Thymus (tissue), 11 donors: Measurements from ENCODE around the gene ATF6B. TPM values are rescaled to one million over a fixed set of nuclear protein-coding genes. Genes with fewer than 3 reads are reported as not detected.

Source experiments
- DNase-seq, 9 donors: peaks; one replicate each; pipeline ENCODE4 v3.0.0-alpha.2; 2013; ENCODE audit warnings: low spot score in 9 of 9, low read depth in 6 of 9, missing footprints in 1 of 9
- H3K27ac ChIP-seq, 2 donors: one replicate each; pipeline ENCODE4 v1.5.1; 2013; ENCODE audit warnings: control low read depth in 1 of 2, low read depth in 1 of 2, low read length in 1 of 2, mild to moderate bottlenecking in 1 of 2, moderate library complexity in 1 of 2
- H3K27me3 ChIP-seq, 2 donors: one replicate each; pipeline ENCODE4 v1.5.1; 2013; ENCODE audit warnings: low read length in 1 of 2; ENCODE audit not compliant: control insufficient read depth in 2 of 2, insufficient read depth in 1 of 2
- H3K36me3 ChIP-seq, 2 donors: one replicate each; pipeline ENCODE4 v1.5.1; 2013; ENCODE audit warnings: low read length in 1 of 2, mild to moderate bottlenecking in 1 of 2, moderate library complexity in 1 of 2; ENCODE audit not compliant: control insufficient read depth in 2 of 2, insufficient read depth in 2 of 2
- H3K4me1 ChIP-seq, 2 donors: one replicate each; pipeline ENCODE4 v1.5.1; 2013; ENCODE audit warnings: low read length in 2 of 2; ENCODE audit not compliant: control insufficient read depth in 2 of 2, insufficient read depth in 2 of 2
- H3K4me3 ChIP-seq, 2 donors: one replicate each; pipeline ENCODE4 v1.5.1; 2013; ENCODE audit warnings: low read length in 2 of 2, control low read depth in 1 of 2, mild to moderate bottlenecking in 1 of 2
- H3K9me3 ChIP-seq, 2 donors: one replicate each; pipeline ENCODE4 v1.5.1; 2013; ENCODE audit warnings: low read length in 1 of 2, mild to moderate bottlenecking in 1 of 2; ENCODE audit not compliant: control insufficient read depth in 2 of 2, insufficient read depth in 1 of 2
- WGBS: extraction: QIAGEN DNeasy Blood & Tissue Kit; methylation state at CpG from one replicate; pipeline ENCODE4 v1.1.7; 2013; 5-methylcytosine and 5-hydroxymethylcytosine counted together
- polyA plus RNA-seq: library from polyadenylated mRNA; stranded (reverse); fragments of 200-250 nt; gene quantifications from one replicate; pipeline ENCODE4 v1.2.3, GENCODE V29; 2013
- total RNA-seq: library from RNA; stranded (reverse); fragments of 120-200 nt; gene quantifications from one replicate; pipeline ENCODE4 v1.2.4, GENCODE V29; 2013
- donor health status: healthy.

The ATF6B gene
- total and polyA plus RNA-seq, 2 donors: 16.0 to 49.2 TPM

DNA sequence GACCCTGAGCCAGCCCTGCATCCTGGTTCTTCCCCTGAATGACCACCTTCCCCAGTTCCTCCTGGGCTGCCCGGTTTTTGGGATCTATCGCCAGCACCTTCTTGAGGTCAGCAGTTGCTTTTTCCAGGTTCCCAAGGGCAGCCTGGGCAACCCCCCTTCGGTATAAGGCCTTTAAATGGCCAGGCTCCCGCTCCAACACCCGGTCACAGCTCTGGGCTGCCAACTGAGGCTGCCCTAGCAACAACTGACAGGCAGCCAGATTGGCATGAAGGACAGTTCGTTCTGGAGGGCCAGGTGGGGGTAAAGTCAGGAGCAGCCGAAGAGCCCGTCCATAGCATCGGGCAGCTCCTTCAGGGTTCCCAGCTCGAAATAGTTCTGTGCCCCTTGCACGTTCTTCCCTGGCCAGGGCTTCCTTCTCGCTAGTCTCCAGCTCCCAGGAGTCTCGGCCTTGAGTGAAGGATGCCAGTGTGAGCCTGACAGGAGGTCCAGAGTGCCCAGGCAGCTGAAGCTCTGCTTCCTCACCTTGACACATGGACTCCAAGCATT, 778 bp upstream of the ATF6B start:
- WGBS: 95% methylated on average over 13 of the region's 13 CpGs
- no peaks in the 10 kb centered on the region for H3K9me3 ChIP-seq
- peak overlapping the region in 1 of 2 donors; percentile 74 for H3K27ac ChIP-seq
- peaks cover 0 to 7% of the 10 kb centered on the region in 2 donors for H3K27me3 ChIP-seq
- H3K4me1 ChIP-seq: peaks cover 21 to 29% of the 10 kb centered on the region in 2 donors
- no peak for DNase-seq
- H3K36me3 ChIP-seq: peaks cover 17 to 28% of the 10 kb centered on the region in 2 donors
- peak overlapping the region in 1 of 2 donors; percentile 63 for H3K4me3 ChIP-seq

DNA sequence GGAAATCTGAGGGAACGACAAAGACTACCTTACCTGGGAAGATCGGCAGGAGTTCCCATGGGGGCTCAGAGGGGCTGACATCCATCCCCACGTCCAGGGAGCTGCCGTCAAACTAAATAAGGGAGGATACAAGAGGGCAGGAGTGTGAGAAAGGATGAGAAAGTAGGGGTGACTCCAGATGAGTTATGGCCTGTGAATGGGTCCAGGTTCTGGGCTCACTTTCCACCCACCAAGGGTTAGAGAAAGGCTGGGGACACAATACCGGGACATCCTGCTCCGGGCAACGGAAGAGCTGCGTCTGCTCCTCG, 683 bp downstream of the ATF6B start:
- Histone ChIP-seq H3K4me1 (peaks cover 21 to 29% of the 10 kb centered on the region in 2 donors), H3K27me3 (peaks cover 0 to 3% of the 10 kb centered on the region in 2 donors), H3K36me3 (peaks cover 25 to 36% of the 10 kb centered on the region in 2 donors), H3K9me3 (no peaks in the 10 kb centered on the region), H3K27ac (peak overlapping the region; percentile 25 to 90), H3K4me3 (peak overlapping the region; percentile 65 to 99)
- 20% methylated on average over 9 of the region's 9 CpGs for WGBS
- no peak for DNase-seq

DNA sequence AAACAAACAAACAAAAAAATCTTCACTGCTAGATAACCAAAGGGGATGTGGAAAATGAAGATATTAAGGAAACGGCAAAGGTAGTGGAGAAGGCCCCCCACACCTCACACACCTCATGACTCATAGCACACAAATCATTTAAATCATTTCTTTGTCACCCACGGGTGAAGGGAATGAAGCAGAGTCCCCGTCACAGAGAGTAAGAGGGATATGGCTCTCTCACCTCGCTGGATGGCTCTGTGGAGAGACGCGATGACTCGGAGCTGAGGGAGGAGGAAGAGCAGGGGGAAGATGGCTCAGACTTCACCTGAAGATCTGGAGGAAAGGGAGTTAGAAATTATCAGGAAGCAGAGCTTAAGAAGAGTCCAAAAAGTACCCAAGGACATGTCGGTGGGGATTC, 1.2 kb downstream of the ATF6B start:
- WGBS: 90% methylated on average over 8 of the region's 8 CpGs
- Histone ChIP-seq H3K4me3 (peak overlapping the region; percentile 65 to 99), H3K27ac (no peak overlapping the region), H3K4me1 (peaks cover 21 to 29% of the 10 kb centered on the region in 2 donors), H3K27me3 (peaks cover 0 to 3% of the 10 kb centered on the region in 2 donors), H3K9me3 (no peaks in the 10 kb centered on the region), H3K36me3 (peaks cover 27 to 41% of the 10 kb centered on the region in 2 donors)
- no peak for DNase-seq

DNA sequence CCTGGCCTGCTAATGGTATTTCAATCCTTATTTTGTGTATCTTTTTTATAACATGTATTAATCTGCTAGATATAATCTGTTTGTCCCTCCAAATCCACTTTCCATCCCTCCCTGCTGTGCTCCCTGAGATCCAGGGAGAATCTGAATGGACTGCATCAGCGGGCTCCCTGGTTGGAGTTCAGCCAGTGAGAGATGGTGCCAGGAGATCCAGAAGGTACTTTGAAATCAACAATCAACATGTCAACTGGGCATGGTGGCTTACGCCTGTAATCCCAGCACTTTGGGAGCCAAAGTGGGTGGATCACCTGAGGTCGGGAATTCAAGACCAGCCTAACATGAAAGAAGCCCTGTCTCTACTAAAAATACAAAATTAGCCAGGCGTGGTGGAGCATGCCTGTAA, 4.4 kb downstream of the ATF6B start:
- Histone ChIP-seq H3K4me1 (peaks cover 12 to 23% of the 10 kb centered on the region in 2 donors), H3K36me3 (peaks cover 51 to 69% of the 10 kb centered on the region in 2 donors), H3K27ac (no peak overlapping the region), H3K4me3 (no peak overlapping the region), H3K27me3 (no peaks in the 10 kb centered on the region), H3K9me3 (no peaks in the 10 kb centered on the region)
- no peak for DNase-seq
- 98% methylated on average over 4 of the region's 4 CpGs for WGBS

DNA sequence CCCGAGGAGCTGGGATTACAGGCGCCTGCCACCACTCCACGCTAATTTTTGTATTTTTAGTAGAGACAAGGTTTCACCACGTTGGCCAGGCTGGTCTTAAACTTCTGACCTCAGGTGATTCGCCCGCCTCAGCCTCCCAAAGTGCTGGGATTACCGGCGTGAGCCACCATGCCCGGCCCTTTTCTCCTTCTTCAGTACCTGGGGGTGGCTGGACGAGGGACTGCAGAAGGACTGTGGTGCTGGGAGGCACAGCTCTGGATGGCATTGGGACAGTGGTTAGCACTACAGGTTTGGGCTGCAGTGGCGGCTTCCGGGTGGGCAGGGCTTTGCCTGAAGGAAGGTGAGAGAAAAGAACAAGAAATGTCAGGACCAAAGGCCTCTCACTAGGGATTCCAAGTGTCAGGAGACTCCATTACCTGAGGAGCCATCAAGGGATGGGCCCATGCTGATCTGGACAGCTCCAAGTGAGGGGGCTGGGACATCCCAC, 7.4 kb downstream of the ATF6B start:
- H3K27ac ChIP-seq: no peak overlapping the region
- WGBS: 95% methylated on average over 12 of the region's 12 CpGs
- peaks cover 0 to 9% of the 10 kb centered on the region in 2 donors for H3K4me1 ChIP-seq
- no peak for DNase-seq
- no peaks in the 10 kb centered on the region for H3K9me3 ChIP-seq
- no peaks in the 10 kb centered on the region for H3K27me3 ChIP-seq
- peaks cover 73 to 86% of the 10 kb centered on the region in 2 donors for H3K36me3 ChIP-seq
- H3K4me3 ChIP-seq: no peak overlapping the region

DNA sequence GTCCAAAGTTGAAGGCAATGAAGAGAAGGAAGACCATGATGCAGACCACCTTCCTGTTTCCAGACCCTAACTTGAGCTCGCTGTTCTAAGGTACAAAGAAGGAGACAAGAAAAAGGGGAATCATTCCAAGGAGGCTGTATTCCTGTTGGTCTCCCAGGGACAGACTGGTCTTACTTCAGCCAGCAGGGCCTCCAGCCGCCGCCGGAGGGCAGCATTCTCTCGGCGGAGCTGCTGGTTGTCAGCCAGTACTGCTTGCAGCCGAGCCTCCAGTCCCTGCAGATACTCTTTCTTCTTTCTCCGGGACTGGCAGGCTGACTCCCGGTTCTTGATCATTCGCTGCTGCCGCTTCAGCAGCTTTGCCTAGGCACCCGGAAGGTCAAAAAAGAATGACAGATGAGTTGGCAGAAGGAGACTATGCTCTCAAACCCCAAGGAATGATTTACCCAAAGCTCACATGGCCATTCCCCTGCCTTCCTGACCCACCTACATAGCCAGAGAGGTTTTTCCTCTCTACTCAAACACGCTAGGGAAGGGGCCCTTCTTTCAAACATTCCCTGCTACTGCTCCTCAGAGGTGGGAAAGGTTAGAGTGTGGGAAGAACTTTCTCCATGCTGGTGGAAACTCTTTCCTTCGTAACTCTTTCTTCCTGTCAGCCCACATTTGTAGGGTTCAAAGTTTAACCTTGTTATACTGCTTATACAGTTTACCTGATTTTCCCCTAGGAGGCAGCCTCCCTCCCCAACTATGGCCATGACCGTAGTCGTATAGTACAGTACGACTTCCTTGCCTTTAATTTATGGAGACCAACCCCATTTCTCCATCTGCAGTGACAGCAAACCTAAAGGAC, 9.0 kb downstream of the ATF6B start:
- no peaks in the 10 kb centered on the region for H3K9me3 ChIP-seq
- no peaks in the 10 kb centered on the region for H3K27me3 ChIP-seq
- peak overlapping the region in 1 of 2 donors; percentile 24 for H3K27ac ChIP-seq
- H3K4me1 ChIP-seq: peaks cover 0 to 9% of the 10 kb centered on the region in 2 donors
- peak in 6 of 9 donors; percentile 42 to 76 (median 66) for DNase-seq
- H3K4me3 ChIP-seq: no peak overlapping the region
- WGBS: 48% methylated on average over 17 of the region's 17 CpGs
- peaks cover 72 to 82% of the 10 kb centered on the region in 2 donors for H3K36me3 ChIP-seq

DNA sequence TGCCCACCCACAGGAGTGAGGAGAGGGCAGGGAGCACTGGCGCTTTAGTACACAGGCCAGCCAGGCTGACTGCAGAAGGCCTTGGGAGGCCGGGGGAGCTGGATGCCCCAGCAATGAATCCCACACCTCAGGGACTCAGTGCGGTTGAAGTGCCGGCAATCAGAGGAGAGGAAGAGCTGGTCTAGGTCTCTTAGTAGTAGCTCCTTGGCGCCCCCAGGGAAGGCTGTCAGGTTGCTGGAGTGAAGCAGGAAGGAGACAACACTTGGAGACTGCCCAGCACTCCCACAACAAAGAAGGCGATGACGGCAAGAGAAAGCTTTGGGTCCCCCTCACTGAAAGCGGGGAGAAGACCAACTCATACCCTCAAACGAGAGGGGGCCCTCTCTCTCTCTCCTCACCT, 10.6 kb downstream of the ATF6B start:
- peaks cover 0 to 9% of the 10 kb centered on the region in 2 donors for H3K4me1 ChIP-seq
- peaks cover 63 to 73% of the 10 kb centered on the region in 2 donors for H3K36me3 ChIP-seq
- no peak overlapping the region for H3K4me3 ChIP-seq
- 97% methylated on average over 9 of the region's 9 CpGs for WGBS
- H3K27ac ChIP-seq: no peak overlapping the region
- H3K27me3 ChIP-seq: no peaks in the 10 kb centered on the region
- no peak for DNase-seq
- no peaks in the 10 kb centered on the region for H3K9me3 ChIP-seq

DNA sequence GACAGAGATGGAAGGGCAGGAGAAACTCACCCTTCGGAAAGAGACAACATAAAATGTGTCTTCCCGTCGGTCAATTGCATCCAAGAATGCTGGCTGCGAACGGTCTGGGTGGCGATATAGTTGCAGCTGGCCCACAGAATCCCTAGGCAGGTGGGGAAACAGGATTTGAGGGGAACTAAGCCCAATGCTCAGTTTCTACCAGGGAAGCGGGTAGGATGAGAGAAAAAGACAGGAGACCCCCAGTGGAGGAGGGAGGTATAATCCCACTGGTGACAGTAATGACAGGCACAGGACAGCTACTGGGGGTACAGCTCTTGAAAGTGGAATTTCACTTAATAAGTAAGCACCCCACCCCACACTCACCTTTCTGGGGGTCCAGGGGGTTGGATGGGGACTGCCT, 11.4 kb downstream of the ATF6B start:
- peaks cover 0 to 9% of the 10 kb centered on the region in 2 donors for H3K4me1 ChIP-seq
- WGBS: 97% methylated on average over 7 of the region's 7 CpGs
- no peaks in the 10 kb centered on the region for H3K27me3 ChIP-seq
- H3K36me3 ChIP-seq: peaks cover 58 to 66% of the 10 kb centered on the region in 2 donors
- H3K4me3 ChIP-seq: no peak overlapping the region
- H3K27ac ChIP-seq: no peak overlapping the region
- DNase-seq: peak in 1 of 9 donors; percentile 37
- H3K9me3 ChIP-seq: no peaks in the 10 kb centered on the region

DNA sequence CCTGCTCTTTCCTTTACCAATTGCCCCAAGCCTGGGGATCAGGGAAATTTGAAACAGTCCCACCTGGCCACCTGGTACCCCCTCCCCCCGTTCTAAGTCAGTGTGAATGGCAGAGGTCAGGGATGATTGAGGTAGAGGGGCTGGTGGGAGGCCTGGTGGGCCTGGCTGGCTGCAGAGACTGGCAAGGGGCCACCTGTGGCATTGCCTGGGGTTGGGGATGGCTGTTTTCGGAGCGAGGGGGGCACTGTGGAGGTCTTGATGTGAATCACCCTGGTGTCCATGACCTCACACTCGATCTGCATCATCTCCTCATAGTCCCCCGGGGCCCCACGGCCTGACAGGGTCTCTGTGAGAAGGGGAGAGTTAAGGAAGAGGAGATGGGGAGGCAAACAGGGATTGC, 12.4 kb downstream of the ATF6B start:
- peaks cover 0 to 9% of the 10 kb centered on the region in 2 donors for H3K4me1 ChIP-seq
- WGBS: 98% methylated on average over 6 of the region's 6 CpGs
- H3K36me3 ChIP-seq: peaks cover 52 to 57% of the 10 kb centered on the region in 2 donors
- H3K27ac ChIP-seq: no peak overlapping the region
- H3K27me3 ChIP-seq: peaks cover 0 to under 1% of the 10 kb centered on the region in 2 donors
- no peak for DNase-seq
- no peaks in the 10 kb centered on the region for H3K9me3 ChIP-seq
- no peak overlapping the region for H3K4me3 ChIP-seq
